Neural progenitor cell (in vitro differentiated cells): Measurements from ENCODE around the gene SERGEF. TPM values are rescaled to one million over a fixed set of nuclear protein-coding genes. Genes with fewer than 3 reads are reported as not detected.
A peak's percentile ranks its signal among the peaks of the same experiment; 100 is the strongest.

ENCODE experiments used
- DNase-seq: peaks from one replicate; pipeline ENCODE4 v3.0.0-alpha.2; 2016; ENCODE audit warnings: low spot score
- H2AFZ ChIP-seq: fragments of 200-600 bp; sonication (generic); replicated peaks from 2 replicates; pipeline ENCODE4 v1.6.1; 2016; ENCODE audit warnings: antibody characterized with exemption
- H3F3A ChIP-seq: fragments of 200-600 bp; sonication (generic); 2 replicates; pipeline ENCODE4 v1.6.1; 2016; ENCODE audit warnings: antibody characterized with exemption, low read depth
- H3K27ac ChIP-seq: fragments of 200-600 bp; sonication (generic); 2 replicates; pipeline ENCODE4 v1.5.1; 2016; ENCODE audit warnings: mild to moderate bottlenecking
- H3K27me3 ChIP-seq: fragments of 200-600 bp; sonication (generic); 2 replicates; pipeline ENCODE4 v1.6.1; 2016; ENCODE audit warnings: mild to moderate bottlenecking, moderate library complexity
- H3K36me3 ChIP-seq: fragments of 200-600 bp; sonication (generic); 2 replicates; pipeline ENCODE4 v1.5.1; 2016
- H3K4me1 ChIP-seq: fragments of 200-600 bp; sonication (generic); 2 replicates; pipeline ENCODE4 v1.6.1; 2016; ENCODE audit warnings: mixed run types
- H3K4me2 ChIP-seq: fragments of 200-600 bp; sonication (generic); 2 replicates; pipeline ENCODE4 v1.6.1; 2016
- H3K4me3 ChIP-seq: fragments of 200-600 bp; sonication (generic); 2 replicates; pipeline ENCODE4 v1.5.1; 2016
- H3K79me2 ChIP-seq: fragments of 200-600 bp; sonication (generic); 2 replicates; pipeline ENCODE4 v1.6.1; 2016; ENCODE audit warnings: low read depth
- H3K9ac ChIP-seq: fragments of 200-600 bp; sonication (generic); 2 replicates; pipeline ENCODE4 v1.6.1; 2016
- H3K9me3 ChIP-seq: fragments of 200-600 bp; sonication (generic); 2 replicates; pipeline ENCODE4 v1.5.1; 2016; ENCODE audit warnings: low read depth
- H4K20me1 ChIP-seq: fragments of 200-600 bp; sonication (generic); 2 replicates; pipeline ENCODE4 v1.6.1; 2016; ENCODE audit warnings: low read depth
- H3K27ac Mint-ChIP-seq: 3 replicates; pipeline ENCODE4 v1.8.0; 2021; ENCODE audit warnings: mixed read lengths
- H3K27me3 Mint-ChIP-seq: 2 replicates; pipeline ENCODE4 v1.8.0; 2022; ENCODE audit warnings: low read depth, mild to moderate bottlenecking, inconsistent platforms, moderate library complexity, mixed read lengths; ENCODE audit not compliant: insufficient read depth
- H3K36me3 Mint-ChIP-seq: 3 replicates; pipeline ENCODE4 v1.8.0; 2021; ENCODE audit warnings: mixed read lengths
- H3K4me1 Mint-ChIP-seq: 3 replicates; pipeline ENCODE4 v1.8.0; 2021; ENCODE audit warnings: mixed read lengths
- H3K4me3 Mint-ChIP-seq: 3 replicates; pipeline ENCODE4 v1.8.0; 2021; ENCODE audit warnings: mild to moderate bottlenecking, moderate library complexity, mixed read lengths
- H3K9me3 Mint-ChIP-seq: 3 replicates; pipeline ENCODE4 v1.8.0; 2020; ENCODE audit warnings: mixed read lengths
- CTCF ChIP-seq: fragments of 200-600 bp; sonication (generic); IDR thresholded peaks from 2 replicates; pipeline ENCODE4 v1.5.1; 2017; ENCODE audit warnings: antibody characterized with exemption, mild to moderate bottlenecking
- EZH2 ChIP-seq: fragments of 200-600 bp; sonication (generic); IDR thresholded peaks from 2 replicates; pipeline ENCODE4 v1.6.1; 2017; ENCODE audit warnings: antibody characterized with exemption, mild to moderate bottlenecking, moderate library complexity
- EZH2phosphoT487 ChIP-seq: fragments of 200-600 bp; sonication (generic); IDR thresholded peaks from 2 replicates; pipeline ENCODE4 v1.6.1; 2017; ENCODE audit warnings: antibody characterized with exemption
- total RNA-seq: library from RNA; depleted of rRNA; stranded (reverse); fragments of >200 nt; gene quantifications from 2 replicates; pipeline ENCODE4 v1.2.3, GENCODE V29; 2015; ENCODE audit warnings: low replicate concordance

The SERGEF gene
- total RNA-seq, 1 donor from 2014 or later = 35.1 TPM

- Histone ChIP-seq H3K79me2 (no peaks in the 10 kb centered on the region), H3K9ac (no peak overlapping the region), H3K36me3 (no peaks in the 10 kb centered on the region), H3K4me2 (peak overlapping the region; percentile 72), H3K27ac (peak overlapping the region; percentile 74), H3K9me3 (no peaks in the 10 kb centered on the region), H4K20me1 (peaks cover 8% of the 10 kb centered on the region), H3K4me1 (peaks cover 26% of the 10 kb centered on the region), H3F3A (peaks cover 26% of the 10 kb centered on the region), H2AFZ (no peak overlapping the region), H3K27me3 (no peaks in the 10 kb centered on the region), H3K4me3 (no peak overlapping the region)
- Mint-ChIP-seq H3K4me3 (peak overlapping the region; percentile 65), H3K27me3 (peaks cover 18% of the 10 kb centered on the region), H3K27ac (no peak overlapping the region), H3K4me1 (peaks cover 40% of the 10 kb centered on the region), H3K9me3 (no peaks in the 10 kb centered on the region), H3K36me3 (no peaks in the 10 kb centered on the region)
- TF ChIP-seq EZH2 (no peak), CTCF (no peak), EZH2phosphoT487 (no peak)
- peak; percentile 93 for DNase-seq
Observed at GRCh38 chr11:17764446-17765218, 248.2 kb downstream of the SERGEF start.

DNA sequence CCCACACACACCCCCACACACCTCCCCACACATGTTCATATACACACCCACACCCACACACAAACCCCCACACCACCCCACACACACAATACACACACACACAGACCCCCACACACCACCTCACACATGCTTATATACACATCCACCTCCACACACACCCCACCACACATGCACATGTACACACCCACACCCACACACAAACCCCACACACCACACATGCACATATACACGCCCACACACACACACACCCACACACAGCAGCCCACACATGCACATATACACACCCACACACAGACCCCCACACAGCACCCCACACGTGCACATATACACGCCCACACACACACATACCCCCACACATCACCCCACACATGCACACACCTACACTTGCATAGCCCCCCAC, 249.1 kb downstream of the SERGEF start:
- H3K9me3 ChIP-seq = no peaks in the 10 kb centered on the region
- TF ChIP-seq EZH2phosphoT487 (no peak), EZH2 (no peak), CTCF (no peak)
- no peak overlapping the region for H3K9ac ChIP-seq
- Mint-ChIP-seq H3K9me3 (peaks cover 6% of the 10 kb centered on the region), H3K27ac (peak overlapping the region; percentile 6), H3K4me1 (peaks cover 39% of the 10 kb centered on the region), H3K36me3 (no peaks in the 10 kb centered on the region), H3K4me3 (peak overlapping the region; percentile 61), H3K27me3 (peaks cover 18% of the 10 kb centered on the region)
- no peaks in the 10 kb centered on the region for H3K36me3 ChIP-seq
- H3K79me2 ChIP-seq = no peaks in the 10 kb centered on the region
- H3K27ac ChIP-seq = no peak overlapping the region
- DNase-seq = no peak
- peaks cover 8% of the 10 kb centered on the region for H3K27me3 ChIP-seq
- H3K4me3 ChIP-seq = no peak overlapping the region
- no peak overlapping the region for H3K4me2 ChIP-seq
- peaks cover 26% of the 10 kb centered on the region for H3K4me1 ChIP-seq
- H2AFZ ChIP-seq = no peak overlapping the region
- peaks cover 8% of the 10 kb centered on the region for H4K20me1 ChIP-seq
- H3F3A ChIP-seq = peaks cover 26% of the 10 kb centered on the region

DNA sequence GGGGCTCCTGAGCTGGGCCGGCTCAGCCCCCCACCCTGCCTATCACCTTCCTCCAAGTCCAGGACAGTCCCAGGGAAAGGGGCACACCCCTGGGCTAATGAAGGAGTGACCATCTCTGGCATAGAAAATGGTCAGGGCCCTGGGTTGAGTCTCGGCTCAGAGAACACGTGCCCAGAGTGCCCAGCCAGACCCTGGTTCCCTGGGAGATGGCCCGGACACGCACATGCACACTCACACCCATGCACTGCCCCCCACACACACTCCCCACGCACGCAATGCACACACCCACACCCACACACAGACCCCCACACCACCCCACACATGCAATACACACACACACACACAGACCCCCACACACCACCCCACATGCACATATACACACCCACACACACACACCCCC, 249.6 kb downstream of the SERGEF start:
- H3K9me3 ChIP-seq = no peaks in the 10 kb centered on the region
- no peak overlapping the region for H3K4me3 ChIP-seq
- no peaks in the 10 kb centered on the region for H3K36me3 Mint-ChIP-seq
- H3K9ac ChIP-seq = no peak overlapping the region
- no peaks in the 10 kb centered on the region for H3K79me2 ChIP-seq
- peaks cover 8% of the 10 kb centered on the region for H4K20me1 ChIP-seq
- H3K4me1 ChIP-seq = peaks cover 26% of the 10 kb centered on the region
- TF ChIP-seq EZH2phosphoT487 (no peak), CTCF (no peak), EZH2 (no peak)
- H3K4me3 Mint-ChIP-seq = no peak overlapping the region
- H2AFZ ChIP-seq = no peak overlapping the region
- H3F3A ChIP-seq = peaks cover 26% of the 10 kb centered on the region
- H3K36me3 ChIP-seq = no peaks in the 10 kb centered on the region
- no peak for DNase-seq
- H3K4me2 ChIP-seq = no peak overlapping the region
- no peak overlapping the region for H3K27ac Mint-ChIP-seq
- H3K27me3 ChIP-seq = peaks cover 13% of the 10 kb centered on the region
- H3K27me3 Mint-ChIP-seq = peaks cover 18% of the 10 kb centered on the region
- H3K27ac ChIP-seq = no peak overlapping the region
- H3K9me3 Mint-ChIP-seq = peaks cover 9% of the 10 kb centered on the region
- peaks cover 39% of the 10 kb centered on the region for H3K4me1 Mint-ChIP-seq
